ENCODE measurements around the gene ASH1L.
"Not testable (repeated sequence)": the region's sequence is repeated elsewhere in the genome, so short reads cannot be mapped to it uniquely, and the experiment has no call there.

ASH1L gene

DNA sequence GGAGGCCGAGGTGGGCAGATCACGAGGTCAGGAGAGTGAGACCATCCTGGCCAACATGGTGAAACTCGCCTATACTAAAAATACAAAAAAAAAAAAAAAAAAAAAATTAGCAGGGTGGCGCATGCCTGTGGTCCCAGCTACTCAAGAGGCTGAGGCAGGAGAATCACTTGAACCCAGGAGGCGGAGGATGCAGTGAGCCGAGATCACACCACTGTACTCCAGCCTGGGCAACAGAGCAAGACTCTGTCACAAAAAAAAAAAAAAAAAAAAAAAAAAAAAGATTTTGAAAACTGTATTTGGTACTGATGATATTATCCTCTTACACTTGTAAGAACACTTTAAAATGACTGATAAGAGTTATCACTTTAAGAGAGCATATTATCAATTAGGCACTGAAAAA lies 74.2 kb downstream of the ASH1L start:
- not testable (repeated sequence) for DNase-seq

GRCh38 chr1:155487541-155487940 lies 75.1 kb downstream of the ASH1L start:
- no peak for DNase-seq

GRCh38 chr1:155486952-155487351 lies 75.7 kb downstream of the ASH1L start:
- not testable (repeated sequence) for DNase-seq

DNA sequence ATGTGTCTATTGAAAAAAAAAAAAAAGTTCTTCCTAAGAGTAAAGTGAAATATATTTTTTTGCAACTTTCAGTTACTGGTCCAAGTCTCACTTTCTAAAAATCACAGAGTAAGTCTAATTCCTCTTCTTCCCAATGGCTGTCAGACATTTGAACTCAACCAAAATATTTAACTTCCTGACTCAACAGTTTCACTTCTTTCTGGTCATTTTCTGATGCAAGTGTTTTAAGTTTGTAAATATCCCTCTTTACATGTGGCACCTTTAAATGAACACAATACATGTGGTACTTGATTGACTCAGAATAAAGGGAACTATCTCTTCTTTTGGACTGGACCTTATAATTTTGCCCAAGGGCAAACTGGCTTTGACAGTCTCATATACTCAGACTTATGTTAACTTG lies 76.7 kb downstream of the ASH1L start:
- DNase-seq: no peak

DNA sequence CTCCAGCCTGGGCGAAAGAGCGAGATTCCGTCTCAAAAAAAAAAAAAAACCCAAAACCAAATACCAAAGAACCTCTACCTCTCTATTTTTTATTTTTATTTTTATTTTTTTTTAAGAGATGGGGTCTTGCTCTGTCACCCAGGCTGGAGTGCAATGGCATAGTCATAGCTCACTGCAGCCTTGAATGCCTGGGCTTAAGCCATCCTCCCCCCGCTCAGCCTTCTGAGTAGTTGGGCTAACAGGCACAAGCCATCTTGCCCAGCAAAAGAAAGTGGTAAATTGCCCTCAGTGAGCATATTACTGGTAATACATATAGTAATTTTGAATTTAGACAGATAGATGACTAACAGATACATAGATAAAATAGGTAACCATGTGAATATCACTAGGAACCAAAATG lies 77.4 kb downstream of the ASH1L start:
- DNase-seq: no peak

GRCh38 chr1:155481741-155482241 lies 80.8 kb downstream of the ASH1L start:
- no peak for DNase-seq

DNA sequence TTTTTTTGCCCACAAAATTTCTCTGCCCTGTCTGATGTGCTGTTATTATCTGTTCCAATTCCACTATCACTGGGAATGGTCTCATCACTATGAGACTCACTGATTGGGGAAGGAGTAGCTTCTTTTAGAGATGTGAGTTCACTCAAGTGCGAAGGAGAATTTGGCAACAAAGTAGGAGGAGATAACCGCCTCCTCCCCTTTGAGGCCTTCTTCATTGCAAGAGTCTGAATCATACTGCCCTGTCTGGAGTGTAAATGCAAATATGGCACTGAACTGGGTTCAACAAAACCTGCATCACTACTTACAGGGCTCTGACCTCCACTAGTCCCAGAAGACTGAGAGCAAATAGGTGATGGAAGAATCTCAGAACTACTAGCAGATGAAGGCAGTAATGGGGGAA lies 83.4 kb downstream of the ASH1L start:
- DNase-seq: no peak

- no peak for DNase-seq
Measured at GRCh38 chr1:155478270-155478852, 84.2 kb downstream of the ASH1L start.

DNA sequence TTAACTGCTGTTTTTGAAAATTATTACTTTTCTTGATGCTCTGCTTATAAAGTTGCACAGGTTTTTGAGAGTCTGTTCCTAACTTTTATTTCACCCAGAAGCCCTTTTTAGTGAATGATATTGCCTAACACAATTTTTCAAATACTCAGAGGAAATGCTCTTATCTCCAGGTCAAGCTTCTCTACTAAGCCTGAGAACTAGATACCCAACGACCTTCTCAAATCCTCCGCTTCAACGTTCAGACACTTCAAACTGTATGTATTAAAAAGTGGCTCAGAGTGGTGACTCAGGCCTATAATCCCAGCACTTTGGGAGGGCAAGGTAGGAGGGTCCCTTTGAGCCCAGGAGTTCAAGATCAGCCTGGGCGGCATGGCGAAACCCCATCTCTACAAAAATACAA lies 88.5 kb downstream of the ASH1L start:
- no peak for DNase-seq

- DNase-seq: no peak
Measured at GRCh38 chr1:155473151-155473821, 89.3 kb downstream of the ASH1L start.

DNA sequence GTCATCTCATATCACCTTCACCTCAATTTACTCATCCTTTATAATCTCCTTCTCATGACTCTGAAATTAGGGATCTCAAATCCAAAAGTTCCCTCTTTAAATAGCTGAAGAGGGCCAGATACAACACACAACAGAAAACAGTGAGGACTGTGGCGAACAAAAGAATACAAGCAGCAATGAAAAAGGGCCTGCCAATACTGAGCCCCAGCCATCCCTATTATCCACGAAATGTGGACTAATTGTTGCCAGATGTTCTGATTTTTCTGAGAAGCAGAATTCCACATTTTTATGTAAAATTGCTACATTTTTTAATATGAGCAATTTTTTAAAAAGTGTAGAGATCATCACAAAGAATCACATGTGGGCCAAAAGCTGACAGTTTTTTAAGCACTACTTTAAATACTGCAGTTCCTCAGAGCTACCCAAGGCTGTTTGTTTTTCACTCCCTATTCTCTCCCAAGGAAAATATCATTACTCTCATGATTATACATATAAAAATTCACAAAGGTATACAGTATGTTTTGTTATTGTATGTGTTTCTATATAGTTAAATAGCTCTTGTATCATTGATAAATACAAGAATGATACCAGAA lies 90.0 kb downstream of the ASH1L start:
- no peak for DNase-seq

DNA sequence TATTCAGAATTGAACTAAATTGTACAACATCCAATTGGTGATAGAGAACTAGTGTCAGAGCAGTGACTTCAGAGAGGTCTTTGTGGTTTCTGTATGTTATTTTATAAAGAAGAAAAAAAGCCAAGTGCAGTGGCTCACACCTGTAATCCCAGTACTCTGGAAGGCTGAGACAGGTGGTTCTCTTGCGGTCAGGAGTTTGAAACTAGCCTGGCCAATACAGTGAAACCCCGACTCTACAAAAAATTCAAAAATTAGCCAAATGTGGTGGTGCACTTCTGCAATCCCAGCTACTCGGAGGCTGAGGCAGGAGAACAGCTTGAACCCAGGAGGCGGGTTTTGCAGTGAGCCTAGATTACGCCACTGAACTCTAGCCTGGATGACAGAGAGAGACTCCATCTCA lies 90.7 kb downstream of the ASH1L start:
- DNase-seq: no peak

DNA sequence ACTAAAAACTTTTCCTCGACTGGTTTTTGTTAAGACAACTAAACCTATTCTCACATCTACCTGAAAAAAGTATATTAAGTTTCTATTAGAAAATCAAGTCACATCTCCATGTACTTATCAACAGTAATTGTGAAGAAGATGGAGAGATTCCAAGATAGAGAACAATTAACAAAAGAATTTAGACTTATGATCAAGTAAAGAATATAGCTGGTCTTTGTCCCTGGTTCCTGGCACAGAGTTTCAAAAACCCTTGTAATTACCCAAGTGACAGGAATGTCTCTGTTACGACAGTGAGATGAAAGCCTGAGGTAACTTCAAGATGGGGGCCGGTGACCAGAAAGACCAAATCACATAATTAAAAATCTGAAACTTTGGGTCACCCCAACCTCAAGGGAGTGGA lies 91.6 kb downstream of the ASH1L start:
- no peak for DNase-seq

DNA sequence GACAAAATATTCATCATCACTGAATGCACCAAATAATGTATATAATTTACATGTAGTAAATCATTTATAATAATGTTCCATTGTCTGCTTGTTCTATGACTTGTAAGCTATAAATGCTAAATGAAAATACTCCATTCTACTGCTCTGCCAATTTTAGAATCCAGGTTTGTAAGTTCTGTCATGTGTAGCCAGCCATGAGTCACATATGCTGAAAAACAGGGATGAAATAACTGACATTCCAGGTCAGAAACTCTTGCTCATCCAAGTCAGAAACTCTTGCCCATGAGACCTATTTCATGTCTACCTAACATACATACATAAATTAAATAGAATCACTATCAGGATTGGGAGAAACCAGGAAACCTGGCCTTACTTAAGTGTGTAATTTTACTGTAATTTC lies 95.6 kb downstream of the ASH1L start:
- DNase-seq: no peak

DNA sequence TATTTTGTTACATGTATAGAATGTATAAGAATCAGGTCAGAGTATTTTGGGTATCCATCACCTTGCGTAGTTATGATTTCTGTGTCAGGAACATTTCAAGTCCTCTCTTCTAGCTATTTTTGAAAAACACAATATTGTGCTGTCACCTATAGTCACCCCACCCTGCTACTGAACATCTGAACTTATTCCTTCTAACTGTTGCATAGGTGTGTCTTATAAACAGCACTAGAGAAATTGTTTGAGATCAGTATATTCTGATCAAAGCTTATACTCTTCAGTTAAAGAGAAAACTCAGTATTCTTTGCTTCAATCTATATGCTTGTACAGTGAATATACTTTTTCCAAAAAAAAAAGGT lies 96.0 kb downstream of the ASH1L start:
- DNase-seq: no peak

- DNase-seq: no peak
Measured at GRCh38 chr1:155463865-155464650, 98.5 kb downstream of the ASH1L start.

- DNase-seq: no peak
Measured at GRCh38 chr1:155458111-155458510, 104.5 kb downstream of the ASH1L start.

GRCh38 chr1:155457266-155457665 lies 105.3 kb downstream of the ASH1L start:
- DNase-seq: no peak

GRCh38 chr1:155455588-155456195 lies 106.9 kb downstream of the ASH1L start:
- no peak for DNase-seq

DNA sequence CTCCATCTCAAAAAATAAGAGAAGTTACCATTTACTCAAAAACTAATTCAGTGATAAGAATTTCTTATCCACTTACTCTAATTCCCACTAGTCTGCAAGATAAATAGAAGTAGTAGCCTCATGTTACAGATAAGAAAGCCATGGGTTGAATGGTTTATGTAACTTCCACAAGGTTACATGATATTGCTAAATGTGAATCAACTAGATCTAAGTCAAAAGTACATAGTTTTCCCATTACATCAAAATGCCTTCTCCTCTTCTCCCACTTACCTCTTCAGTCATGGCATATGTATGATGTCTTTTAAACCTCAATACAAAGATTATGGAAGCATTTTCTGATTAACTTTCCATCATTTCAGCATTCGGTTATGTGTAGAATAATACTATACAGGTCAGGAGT lies 108.5 kb downstream of the ASH1L start:
- no peak for DNase-seq

- DNase-seq: no peak
Measured at GRCh38 chr1:155453141-155453540, 109.5 kb downstream of the ASH1L start.

DNA sequence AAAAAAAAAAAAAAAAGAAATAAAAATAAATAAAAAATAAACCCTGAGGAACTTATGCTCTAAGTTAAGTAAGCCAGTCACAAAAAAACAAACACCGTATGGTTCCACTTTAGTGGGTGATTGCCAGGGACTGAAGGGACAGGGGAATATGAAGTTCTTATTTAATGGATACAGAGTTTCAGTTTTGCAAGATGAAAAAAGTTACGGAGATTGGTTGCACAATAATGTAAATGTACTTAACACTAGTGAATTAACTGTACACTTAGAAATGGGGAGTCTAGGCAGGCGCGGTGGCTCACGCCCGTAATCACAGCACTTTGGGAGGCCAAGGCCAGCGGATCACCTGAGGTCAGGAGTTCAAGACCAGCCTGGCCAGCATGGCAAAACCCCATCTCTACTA lies 111.4 kb downstream of the ASH1L start:
- no peak for DNase-seq

DNA sequence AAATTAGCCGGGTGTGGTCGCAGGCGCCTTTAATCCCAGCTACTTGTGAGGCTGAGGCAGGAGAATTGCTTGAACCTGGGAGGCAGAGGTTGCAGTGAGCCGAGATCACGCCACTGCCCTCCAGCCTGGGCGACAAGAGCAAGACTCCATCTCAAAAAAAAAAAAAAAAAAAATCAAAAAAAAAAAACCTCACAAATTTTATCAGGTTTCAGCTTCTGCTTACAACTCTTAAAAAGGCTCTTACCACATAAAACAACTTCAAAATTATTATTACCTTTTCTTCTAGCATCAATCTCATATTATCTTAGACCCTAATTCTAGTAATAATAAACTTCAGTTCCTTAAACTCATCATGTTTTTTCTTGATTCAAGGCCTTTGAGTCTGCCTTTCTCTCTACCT lies 120.2 kb downstream of the ASH1L start:
- not testable (repeated sequence) for DNase-seq

All from activated CD8-positive, alpha-beta memory T cell treated with anti-CD3 and anti-CD28 coated beads, Interleukin-2, amount 50 U/mL, for 4 hours (primary cell).